K562 (cell line): Measurements from ENCODE around the gene CDKN2B-AS1. TPM values are rescaled to one million over a fixed set of nuclear protein-coding genes. Genes with fewer than 3 reads are reported as not detected.

Experiments
- ATAC-seq: fragments of 200-7000 bp; cut with Tn5 transposase; 3 replicates; pipeline ENCODE4 v1.9.1; 2020; ENCODE audit warnings: moderate library complexity
- BruUV-seq: library from RNA; stranded (reverse); fragments of 400-500 nt; replicated peaks from 2 replicates; lab custom pipeline; 2021; lab: Mats Ljungman, UMichigan
- CTCF ChIA-PET: fragments of 300-600 bp; formaldehyde crosslinking; extraction: SDS; loops from one replicate; lab custom pipeline; 2021; ENCODE audit warnings: low intra/inter-chr PET ratio; lab: Yijun Ruan, JAX
- POLR2A ChIA-PET: fragments of 300-600, 350-650 bp; sonication (Branson Sonifier 250); formaldehyde crosslinking; extraction: SDS; loops from one replicate; lab custom pipeline; 2021; ENCODE audit warnings: antibody characterized with exemption, inconsistent platforms; lab: Yijun Ruan, JAX
- DNase-seq, 4 experiments: peaks; one replicate each; pipeline versions ENCODE4 v3.0.0 to v3.0.0-alpha.2; 2011 to 2018; ENCODE audit warnings: low spot score in 3 of 4, mixed read lengths in 3 of 4; ENCODE audit errors: extremely low read depth in 1 of 4
- FAIRE-seq: peaks from 2 replicates; lab custom pipeline; 2011; peaks lifted over from hg19 to GRCh38; lab: Jason Lieb, UNC
- H2AFZ ChIP-seq: 2 replicates; pipeline ENCODE4 v1.6.0; 2011; ENCODE audit warnings: low read depth, low read length, control low read depth, inconsistent platforms
- H3K27ac ChIP-seq: fragments of 200-600 bp; 3 replicates; pipeline ENCODE4 v1.8.0; 2011; ENCODE audit warnings: low read depth, mild to moderate bottlenecking, control low read depth, inconsistent platforms, low read length, moderate library complexity, mixed read lengths; ENCODE audit errors: extremely low read depth
- H3K27me3 ChIP-seq, 2 experiments: fragments of 300-600 bp in 1 of 2; 2 replicates in 1 of 2; 3 replicates in 1 of 2; pipeline versions ENCODE4 v1.6.0 to v1.8.0; 2011; ENCODE audit warnings: inconsistent platforms in 2 of 2, low read length in 2 of 2, mild to moderate bottlenecking in 1 of 2, mixed read lengths in 1 of 2, moderate library complexity in 1 of 2; ENCODE audit not compliant: control insufficient read depth in 2 of 2, insufficient read depth in 2 of 2
- H3K36me3 ChIP-seq: fragments of 300-600 bp; 3 replicates; pipeline ENCODE4 v1.8.0; 2011; ENCODE audit warnings: mild to moderate bottlenecking, low read length, inconsistent platforms; ENCODE audit not compliant: control insufficient read depth, insufficient read depth
- H3K4me1 ChIP-seq, 2 experiments: fragments of 200-600 bp in 1 of 2; replicated peaks in 1 of 2; 2 replicates in 1 of 2; 3 replicates in 1 of 2; pipeline versions ENCODE4 v1.5.1 to v1.8.0; 2011; ENCODE audit warnings: inconsistent platforms in 2 of 2, low read length in 2 of 2, mild to moderate bottlenecking in 1 of 2, mixed read lengths in 1 of 2, moderate library complexity in 1 of 2; ENCODE audit not compliant: control insufficient read depth in 2 of 2, insufficient read depth in 2 of 2
- H3K4me2 ChIP-seq: 2 replicates; pipeline ENCODE4 v1.6.1; 2011; ENCODE audit warnings: low read length, control low read depth, inconsistent platforms, mixed read lengths; ENCODE audit not compliant: insufficient read depth
- H3K4me3 ChIP-seq: fragments of 200-600 bp; sonication (generic), shearing (Covaris generic); 2 replicates; pipeline ENCODE4 v1.5.1; 2016; ENCODE audit warnings: control low read depth, inconsistent platforms
- H3K79me2 ChIP-seq: fragments of 200-600 bp; 3 replicates; pipeline ENCODE4 v1.8.0; 2011; ENCODE audit warnings: low read length, inconsistent platforms; ENCODE audit not compliant: control insufficient read depth, insufficient read depth
- H3K9ac ChIP-seq, 2 experiments: 2 replicates each; pipeline versions ENCODE4 v1.6.0 to v1.6.1; 2011; ENCODE audit warnings: low read depth in 2 of 2, low read length in 2 of 2, control low read depth in 1 of 2, inconsistent platforms in 1 of 2, mild to moderate bottlenecking in 1 of 2, mixed read lengths in 1 of 2; ENCODE audit not compliant: insufficient read depth in 1 of 2
- H3K9me1 ChIP-seq: one replicate; pipeline ENCODE4 v1.6.0; 2011; ENCODE audit warnings: inconsistent platforms, mild to moderate bottlenecking, low read length, moderate library complexity; ENCODE audit not compliant: control insufficient read depth, insufficient read depth
- H3K9me3 ChIP-seq: replicated peaks from 2 replicates; pipeline ENCODE4 v1.5.1; 2011; ENCODE audit warnings: low read depth, low read length, inconsistent platforms; ENCODE audit not compliant: control insufficient read depth, insufficient read depth
- H4K20me1 ChIP-seq: replicated peaks from 2 replicates; pipeline ENCODE4 v1.6.1; 2011; ENCODE audit warnings: low read length, inconsistent platforms, mixed read lengths; ENCODE audit not compliant: control insufficient read depth, insufficient read depth
- ETS2 ChIP-seq: IDR thresholded peaks from 2 replicates; pipeline ENCODE4 v1.6.1; 2016; ENCODE audit warnings: borderline replicate concordance, missing genetic modification characterization, mild to moderate bottlenecking, moderate library complexity, missing compliant biosample characterization; ENCODE audit not compliant: poor library complexity, severe bottlenecking
- FOXA1 ChIP-seq: fragments of 450-650 bp; IDR thresholded peaks from 2 replicates; pipeline ENCODE4 v1.6.1; 2016; ENCODE audit warnings: mild to moderate bottlenecking, borderline replicate concordance
- FOXP1 ChIP-seq: sonication (generic); formaldehyde crosslinking; IDR thresholded peaks from 2 replicates; pipeline ENCODE4 v1.8.0; 2022; ENCODE audit warnings: mild to moderate bottlenecking, missing genetic modification reagents
- POLR3A ChIP-seq: IDR thresholded peaks from 2 replicates; pipeline ENCODE4 v1.6.1; 2011; ENCODE audit warnings: borderline replicate concordance, mild to moderate bottlenecking, moderate library complexity; ENCODE audit not compliant: insufficient read length, insufficient read depth; ENCODE audit errors: extremely low read depth
- ZC3H4 ChIP-seq: sonication (generic); formaldehyde crosslinking; IDR thresholded peaks from 2 replicates; pipeline ENCODE4 v1.9.0; 2021; ENCODE audit warnings: missing genetic modification reagents, borderline replicate concordance
- WGBS: fragments of 100-300 bp; shearing (Covaris generic); methylation state at CpG from one replicate; pipeline ENCODE4 v1.1.6; 2016; ENCODE audit warnings: low coverage, mixed read lengths; ENCODE audit not compliant: insufficient coverage; ENCODE audit errors: missing lambda C conversion rate; 5-methylcytosine and 5-hydroxymethylcytosine counted together
- in situ Hi-C: fragments of 300-500 bp; cut with MboI; formaldehyde crosslinking; loops from 4 replicates; pipeline ENCODE4 v1.15.0; 2018; ENCODE audit warnings: inconsistent platforms, mixed read lengths
- intact Hi-C: fragments of 100-400 bp; cut with micrococcal nuclease; formaldehyde crosslinking; loops from 2 replicates; pipeline ENCODE4 v1.14.2; 2022
- polyA plus RNA-seq, 8 experiments: library from polyadenylated mRNA; depleted of rRNA in 4 of 8; stranded (reverse) in 5 of 8; unstranded in 3 of 8; fragments of >200 nt; fragmentation: Nextera tagmentation in 2 of 8; fragmentation: Illumina TruSeq in 1 of 8; extraction: Ambion mirVana in 2 of 8; extraction: Trizol in 1 of 8; gene quantifications; 2 replicates each; pipeline versions ENCODE4 v1.2.1 to v1.2.3, GENCODE V29; 2011 to 2014; ENCODE audit warnings: inconsistent platforms in 1 of 8, missing spikeins in 1 of 8
- total RNA-seq, 7 experiments: library from RNA; depleted of rRNA in 6 of 7; stranded (reverse); fragments of >200 nt in 6 of 7; fragmentation: Illumina TruSeq in 2 of 7; extraction: Trizol in 2 of 7; gene quantifications; 2 replicates each; pipeline versions ENCODE4 v1.2.1 to v1.2.3, GENCODE V29; 2011 to 2021; ENCODE audit warnings: low replicate concordance in 1 of 7
- TF ChIP-seq, protein P1 (sequence below): fragments of 450-650 bp; formaldehyde crosslinking; IDR thresholded peaks from 2 replicates; pipeline ENCODE4 v1.4.0; 2022; ENCODE audit warnings: missing genetic modification characterization

CDKN2B-AS1 gene
- total and polyA plus RNA-seq, 9 of the 15 experiments (the other 6 are each of a cell fraction or from before 2014, with no cell fraction given) = not detected

DNA sequence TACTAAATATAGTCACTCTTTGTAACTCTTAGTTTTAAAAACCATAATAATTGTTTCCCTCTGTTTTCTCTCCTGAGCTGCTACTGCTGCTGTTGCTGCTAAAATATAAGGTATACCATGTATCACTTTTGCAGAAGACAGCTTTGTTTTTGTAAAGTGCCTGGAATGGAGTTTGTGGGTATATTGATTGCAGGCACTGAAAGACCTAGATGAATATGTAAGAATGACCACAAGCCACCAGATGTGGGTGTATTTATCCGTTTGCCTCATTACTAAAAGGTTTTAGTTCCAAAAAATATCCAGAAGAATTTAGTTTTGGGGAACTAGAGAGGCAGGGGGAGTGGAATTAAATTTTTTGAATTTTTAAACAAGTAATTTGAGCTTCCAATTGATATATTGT, 165.6 kb downstream of the CDKN2B-AS1 start:
- no peak overlapping the region for H3K9ac ChIP-seq
- ChIA-PET CTCF (no interaction called here), POLR2A (no interaction called here)
- no peak for DNase-seq
- in situ Hi-C loops = no loop called here
- no peaks in the 10 kb centered on the region for H3K9me1 ChIP-seq
- WGBS = no CpG with 5 or more reads among the region's 1 CpG
- H3K4me2 ChIP-seq = no peak overlapping the region
- no peak overlapping the region for H2AFZ ChIP-seq
- intact Hi-C loops = no loop called here
- H3K27me3 ChIP-seq = no peaks in the 10 kb centered on the region
- no peaks in the 10 kb centered on the region for H4K20me1 ChIP-seq
- H3K9me3 ChIP-seq = no peaks in the 10 kb centered on the region
- no peaks in the 10 kb centered on the region for H3K79me2 ChIP-seq
- no peak for TF ChIP-seq ZC3H4 (CRISPR knock-in tag)
- no peak for TF ChIP-seq POLR3A
- TF ChIP-seq FOXA1 = no peak
- TF ChIP-seq ETS2 (tag) = no peak
- TF ChIP-seq, protein P1, sequence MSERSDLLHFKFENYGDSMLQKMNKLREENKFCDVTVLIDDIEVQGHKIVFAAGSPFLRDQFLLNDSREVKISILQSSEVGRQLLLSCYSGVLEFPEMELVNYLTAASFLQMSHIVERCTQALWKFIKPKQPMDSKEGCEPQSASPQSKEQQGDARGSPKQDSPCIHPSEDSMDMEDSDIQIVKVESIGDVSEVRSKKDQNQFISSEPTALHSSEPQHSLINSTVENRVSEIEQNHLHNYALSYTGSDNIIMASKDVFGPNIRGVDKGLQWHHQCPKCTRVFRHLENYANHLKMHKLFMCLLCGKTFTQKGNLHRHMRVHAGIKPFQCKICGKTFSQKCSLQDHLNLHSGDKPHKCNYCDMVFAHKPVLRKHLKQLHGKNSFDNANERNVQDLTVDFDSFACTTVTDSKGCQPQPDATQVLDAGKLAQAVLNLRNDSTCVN (CRISPR knock-in tag) = no peak
- TF ChIP-seq FOXP1 (CRISPR knock-in tag) = no peak
- FAIRE-seq = no peak
- H3K36me3 ChIP-seq = no peaks in the 10 kb centered on the region
- ATAC-seq = no peak
- BruUV-seq = no TSS peak
- no peaks in the 10 kb centered on the region for H3K4me1 ChIP-seq
- no peak overlapping the region for H3K27ac ChIP-seq
- no peak overlapping the region for H3K4me3 ChIP-seq
